HG02571 (cell line): ENCODE results near the gene TCFL5.
"Not testable (repeated sequence)": the region's sequence is repeated elsewhere in the genome, so short reads cannot be mapped to it uniquely, and the experiment has no call there.

ENCODE experiments used
- ATAC-seq: cut with Tn5 transposase; IDR thresholded peaks from one replicate; pipeline ENCODE4 v1.9.1; 2021; ENCODE audit warnings: mild to moderate bottlenecking, moderate library complexity; ENCODE audit not compliant: unreplicated experiment

Gene TCFL5

DNA sequence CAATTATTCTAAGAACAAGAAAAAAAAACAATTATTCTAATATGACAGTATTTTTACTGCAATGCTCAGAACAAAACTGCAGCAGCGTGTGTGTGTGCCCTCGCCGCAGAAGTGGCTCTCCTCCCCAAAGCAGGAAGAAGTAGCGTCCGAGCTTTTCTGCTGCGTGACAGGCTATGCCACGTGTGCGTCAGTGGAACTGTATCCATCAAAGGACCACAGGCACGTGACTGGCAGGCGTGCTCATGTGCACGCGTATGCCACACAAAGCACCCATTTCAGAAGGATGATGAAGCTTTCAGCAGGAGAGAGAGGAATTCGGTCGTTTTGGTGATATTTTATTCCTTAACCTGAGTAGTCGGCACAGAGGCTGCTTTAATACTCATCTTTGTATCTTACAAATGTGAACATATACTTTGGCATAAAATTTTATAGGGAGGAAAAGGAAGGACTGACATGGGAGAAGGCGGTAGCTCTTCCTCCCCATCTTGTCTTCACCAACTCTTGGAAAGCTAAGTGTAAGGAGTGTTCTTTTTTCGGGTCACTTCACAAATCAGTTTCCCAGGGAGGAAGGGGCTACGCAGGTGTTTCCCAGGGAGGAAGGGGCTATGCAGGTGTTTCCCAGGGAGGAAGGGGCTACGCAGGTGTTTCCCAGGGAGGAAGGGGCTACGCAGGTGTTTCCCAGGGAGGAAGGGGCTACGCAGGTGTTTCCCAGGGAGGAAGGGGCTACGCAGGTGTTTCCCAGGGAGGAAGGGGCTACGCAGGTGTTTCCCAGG, 3.4 kb downstream of the TCFL5 start:
- no peak for ATAC-seq

DNA sequence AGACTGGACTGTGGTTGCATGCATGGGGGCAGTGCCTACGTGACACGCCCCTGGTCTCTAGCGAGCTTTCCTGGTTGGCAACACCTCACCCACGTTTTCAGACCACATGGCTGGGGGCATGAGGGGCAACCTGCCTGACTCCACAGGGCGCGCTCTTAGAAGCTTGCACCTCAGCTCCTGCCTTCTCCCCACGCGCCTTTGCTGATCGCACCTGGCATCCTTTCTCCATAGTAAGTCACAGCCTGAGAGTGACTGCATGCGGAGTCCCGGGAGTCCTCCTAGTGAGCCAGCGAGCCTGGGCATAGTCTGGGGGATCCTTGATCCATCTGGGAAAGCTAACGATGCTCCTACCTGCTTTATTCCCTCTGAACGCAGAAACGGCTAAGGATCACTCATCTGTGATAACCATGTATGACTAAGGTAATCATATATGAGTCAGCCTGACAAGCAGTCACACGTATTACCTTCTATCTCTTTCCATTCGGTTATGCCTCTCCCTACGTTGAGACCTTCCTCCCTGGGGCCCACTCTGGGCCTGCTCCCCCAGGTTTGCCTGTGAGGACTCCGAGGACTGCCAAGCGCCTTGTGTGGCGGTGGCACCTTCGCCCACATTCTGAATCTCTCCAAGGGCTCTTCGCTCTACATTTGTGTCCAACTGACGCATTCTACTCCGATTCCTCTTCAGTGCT, 4.5 kb downstream of the TCFL5 start:
- no peak for ATAC-seq

DNA sequence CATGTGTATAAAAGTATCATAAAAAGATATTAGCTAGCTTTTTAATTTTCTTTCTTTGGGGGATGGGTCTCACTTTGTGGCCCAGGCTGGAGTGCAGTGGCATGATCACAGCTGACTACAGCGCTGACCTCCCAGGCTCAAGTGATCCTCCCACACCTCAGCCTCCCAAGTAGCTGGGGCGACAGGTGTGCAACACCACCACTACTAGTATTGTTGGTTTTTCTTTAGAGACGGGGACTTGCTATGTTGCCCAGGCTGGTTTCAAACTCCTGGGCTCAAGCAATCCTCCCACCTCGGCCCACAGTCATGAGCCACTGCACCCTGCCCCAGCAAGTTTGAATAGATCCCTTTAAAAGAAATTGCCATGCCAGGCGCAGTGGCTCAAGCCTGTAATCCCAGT, 6.5 kb downstream of the TCFL5 start:
- ATAC-seq = no peak

DNA sequence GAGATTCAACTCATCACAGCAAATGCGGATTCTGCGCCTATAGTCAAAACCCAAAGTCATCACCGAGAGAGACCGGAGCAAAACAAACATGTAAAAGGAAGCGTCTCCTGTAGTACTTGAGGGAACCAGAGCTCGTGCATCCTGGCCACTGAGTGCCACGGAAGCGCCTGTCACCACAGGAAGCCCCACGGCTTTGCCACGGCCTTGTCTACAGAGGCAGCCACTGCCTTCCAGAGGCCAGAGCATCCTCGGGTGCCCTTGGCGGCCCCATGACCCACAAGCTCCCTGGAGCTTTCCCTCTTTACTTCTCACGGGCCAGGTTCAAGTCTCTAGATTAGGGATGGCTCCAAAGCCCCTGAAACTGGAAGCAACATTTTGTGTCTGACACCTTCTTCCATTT, 7.5 kb downstream of the TCFL5 start:
- no peak for ATAC-seq

DNA sequence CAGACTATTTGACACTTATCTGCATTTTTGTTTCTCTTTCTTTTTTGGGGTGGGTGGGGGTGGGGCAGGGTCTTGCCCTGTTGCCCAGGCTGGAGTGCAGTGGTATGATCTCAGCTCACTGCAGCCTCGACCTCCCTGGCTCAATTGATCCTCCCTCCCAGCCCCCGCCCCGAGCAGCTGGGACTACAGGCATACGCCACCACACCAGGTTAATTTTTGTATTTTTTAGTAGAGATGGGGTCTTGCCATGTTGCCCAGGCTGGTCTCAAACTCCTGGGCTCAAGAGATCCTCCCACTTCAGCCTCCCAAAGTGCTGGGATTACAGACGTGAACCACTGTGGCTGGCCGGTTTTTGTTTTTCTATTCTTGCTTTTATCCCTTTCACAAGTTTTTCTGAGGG, 8.3 kb downstream of the TCFL5 start:
- not testable (repeated sequence) for ATAC-seq

DNA sequence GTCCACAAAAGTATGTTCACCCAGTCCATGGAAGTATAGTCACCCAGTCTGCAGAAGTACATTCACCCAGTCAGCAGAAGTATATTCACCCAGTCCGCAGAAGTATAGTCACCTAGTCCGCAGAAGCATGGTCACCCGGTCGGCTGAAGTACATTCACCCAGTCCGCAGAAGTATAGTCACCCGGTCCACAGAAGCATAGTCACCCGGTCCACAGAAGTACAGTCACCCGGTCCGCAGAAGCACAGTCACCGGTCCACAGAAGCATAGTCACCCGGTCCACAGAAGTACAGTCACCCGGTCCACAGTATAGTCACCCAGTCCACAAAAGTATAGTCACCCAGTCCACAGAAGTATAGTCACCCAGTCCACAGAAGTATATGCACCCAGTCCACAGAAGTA, 8.8 kb downstream of the TCFL5 start:
- no peak for ATAC-seq

DNA sequence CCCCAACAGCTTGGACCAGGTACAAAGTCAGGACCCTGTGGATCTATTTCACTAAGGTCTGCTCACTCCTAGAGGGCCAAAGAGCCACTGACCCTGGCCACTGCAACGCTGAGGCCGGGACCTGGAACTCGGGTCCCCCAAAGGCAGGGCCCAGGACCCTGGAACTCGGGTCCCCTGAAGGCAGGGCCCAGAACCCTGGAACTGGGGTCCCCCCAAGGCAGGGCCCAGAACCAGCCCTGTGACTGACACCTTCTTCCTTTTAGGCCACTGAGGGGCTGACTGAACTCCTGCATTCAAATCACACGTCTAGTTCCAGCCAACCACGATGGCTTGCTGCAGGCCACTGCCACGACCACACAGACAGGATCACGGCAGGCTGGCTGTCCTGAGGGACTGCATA, 9.4 kb downstream of the TCFL5 start:
- ATAC-seq = no peak

DNA sequence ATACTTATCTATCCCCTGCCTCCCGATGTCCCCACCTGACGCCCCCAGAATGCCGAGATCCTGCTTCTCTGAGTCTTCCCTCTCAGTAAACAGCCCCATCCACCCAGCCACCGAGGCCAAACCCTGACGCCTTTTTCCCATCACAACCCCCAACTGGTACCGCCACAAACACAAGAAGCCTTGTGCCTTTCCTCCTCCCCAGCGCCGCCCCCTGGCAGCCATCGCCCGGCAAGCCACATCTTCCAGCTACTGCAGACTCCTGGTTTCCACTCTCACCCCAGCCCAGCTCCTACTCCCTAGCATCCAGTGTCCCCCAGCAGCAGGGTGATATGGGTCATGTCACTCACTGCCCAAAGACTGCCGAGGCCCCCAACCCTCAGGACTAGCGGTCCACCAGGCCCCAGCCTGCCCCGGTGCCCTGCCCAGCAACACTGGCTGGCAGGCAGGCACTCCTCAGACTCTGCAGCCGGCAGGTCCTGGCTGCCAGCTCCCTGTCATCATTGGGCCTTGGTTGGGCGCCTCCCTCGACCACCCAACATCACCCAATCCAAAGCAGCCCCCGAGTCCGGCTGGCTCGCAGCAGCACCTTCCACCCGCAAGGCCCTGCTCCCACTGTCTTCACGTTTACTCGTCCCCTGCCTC, 11.2 kb downstream of the TCFL5 start:
- no peak for ATAC-seq

DNA sequence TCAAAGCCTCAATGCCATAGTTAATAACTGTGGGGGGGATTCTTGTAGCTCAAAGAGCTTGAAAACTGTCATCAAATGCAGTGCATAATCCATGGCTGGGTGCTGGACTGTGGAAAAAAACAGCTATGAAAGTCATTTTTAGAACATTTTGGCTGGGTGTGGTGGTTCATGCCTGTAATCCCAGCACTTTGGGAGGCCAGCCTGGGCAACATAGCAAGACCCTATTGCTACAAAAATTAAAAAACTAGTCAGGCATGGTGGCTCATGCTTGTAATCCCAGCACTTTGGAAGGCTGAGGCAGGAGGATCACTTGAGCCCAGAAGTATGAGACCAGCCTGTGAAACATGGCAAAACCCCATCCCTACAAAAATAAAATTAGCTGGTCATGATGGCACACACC, 12.2 kb downstream of the TCFL5 start:
- ATAC-seq = no peak

DNA sequence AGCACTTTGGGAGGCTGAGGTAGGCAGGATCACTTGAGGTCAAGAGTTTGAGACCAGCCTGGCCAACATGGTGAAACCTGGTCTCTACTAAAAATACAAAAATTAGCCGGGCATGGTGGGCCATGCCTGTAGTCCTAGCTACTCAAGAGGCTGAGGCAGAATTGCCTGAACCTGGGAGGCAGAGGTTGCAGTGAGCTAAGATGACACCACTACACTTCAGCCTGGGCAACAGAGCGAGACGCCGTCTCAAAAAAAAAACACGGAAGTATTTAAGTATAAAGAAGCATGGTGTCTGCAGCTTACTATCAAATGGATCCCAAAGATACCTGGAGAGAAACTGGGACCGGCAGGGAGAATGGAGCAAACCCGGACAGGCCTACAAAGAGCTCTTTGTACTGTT, 12.7 kb downstream of the TCFL5 start:
- not testable (repeated sequence) for ATAC-seq

DNA sequence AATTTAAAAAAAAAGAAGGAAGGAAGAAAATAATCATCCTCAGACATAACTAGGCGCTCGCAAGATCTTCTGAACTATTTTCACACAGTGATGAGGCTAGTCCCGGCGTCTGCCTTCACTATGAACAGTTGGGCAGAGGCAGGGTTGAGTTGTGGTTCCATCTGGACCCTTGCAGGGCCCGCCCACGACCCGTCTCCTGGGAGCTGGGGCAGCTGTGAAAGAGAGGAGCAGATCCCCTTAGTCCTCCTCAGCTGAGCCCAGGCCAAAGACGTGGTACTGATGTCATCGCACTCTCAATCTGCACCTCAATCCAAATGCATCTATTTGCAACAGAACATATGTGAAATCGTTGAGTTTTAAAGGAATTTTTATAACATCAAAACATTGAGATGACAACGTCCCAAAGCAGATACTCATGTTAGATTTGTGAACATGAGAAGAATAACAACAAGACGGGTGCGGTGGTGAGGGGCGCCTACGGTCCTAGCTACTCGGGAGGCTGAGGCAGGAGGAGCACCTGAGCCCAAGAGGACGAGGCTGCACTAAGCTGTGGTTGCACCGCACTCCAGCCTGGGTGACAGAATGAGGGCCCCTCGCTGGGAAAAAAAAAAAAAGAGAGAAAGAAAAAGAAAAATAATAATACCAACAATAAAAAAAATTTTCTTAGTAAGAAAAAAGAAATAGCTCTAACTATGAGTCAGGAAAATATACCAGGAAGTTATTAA, 15.3 kb downstream of the TCFL5 start:
- ATAC-seq = no peak

DNA sequence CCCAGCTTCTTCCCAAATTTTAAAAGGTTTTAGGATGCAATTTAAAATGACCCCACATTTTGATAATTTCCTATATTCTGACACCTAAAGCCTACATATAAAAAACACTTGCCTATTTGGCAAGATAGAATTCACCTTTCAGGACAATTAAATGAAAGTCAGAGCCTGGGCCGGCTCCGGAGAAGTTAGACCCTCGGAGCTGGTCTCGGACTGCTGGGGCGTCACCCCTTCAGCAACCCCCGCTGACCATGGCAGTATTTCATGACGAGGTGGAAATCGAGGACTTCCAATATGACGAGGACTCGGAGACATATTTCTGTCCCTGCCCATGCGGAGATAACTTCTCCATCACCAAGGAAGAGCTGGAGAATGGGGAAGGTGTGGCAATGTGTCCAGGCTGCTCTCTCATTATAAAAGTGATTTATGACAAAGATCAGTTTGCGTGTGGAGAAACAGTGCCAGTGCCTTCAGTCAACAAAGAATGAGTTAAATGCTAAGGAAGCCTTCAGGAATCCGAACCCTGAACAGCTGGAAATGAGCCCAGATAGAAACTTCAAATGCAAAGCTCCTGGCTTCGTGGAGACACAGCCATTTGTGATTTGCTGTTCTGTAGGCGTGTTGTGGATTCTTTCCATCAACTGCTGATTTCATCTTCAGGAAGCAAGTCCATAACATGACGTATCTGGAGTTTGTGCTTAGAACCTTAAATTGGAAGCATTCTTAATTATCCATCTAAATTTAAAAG, 16.0 kb downstream of the TCFL5 start:
- ATAC-seq = no peak

DNA sequence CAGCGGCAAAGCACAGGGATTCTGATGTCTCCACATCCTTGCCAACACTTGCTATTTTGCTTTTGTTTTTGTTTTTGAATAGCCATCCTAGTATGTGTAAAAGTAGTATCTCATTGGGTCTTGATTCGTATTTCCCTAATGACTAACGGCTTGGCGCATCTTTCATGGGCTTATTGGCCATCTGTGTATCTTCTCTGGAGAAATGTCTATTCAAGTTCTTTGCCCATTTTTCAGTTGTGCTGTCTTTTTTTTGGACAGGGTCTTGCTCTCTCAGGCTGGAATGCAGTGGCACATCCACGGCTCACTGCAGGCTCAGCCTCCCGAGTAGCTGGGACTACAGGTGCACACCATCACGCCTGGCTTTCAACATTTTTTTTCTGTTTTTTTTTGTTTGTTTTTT, 17.4 kb downstream of the TCFL5 start:
- no peak for ATAC-seq

DNA sequence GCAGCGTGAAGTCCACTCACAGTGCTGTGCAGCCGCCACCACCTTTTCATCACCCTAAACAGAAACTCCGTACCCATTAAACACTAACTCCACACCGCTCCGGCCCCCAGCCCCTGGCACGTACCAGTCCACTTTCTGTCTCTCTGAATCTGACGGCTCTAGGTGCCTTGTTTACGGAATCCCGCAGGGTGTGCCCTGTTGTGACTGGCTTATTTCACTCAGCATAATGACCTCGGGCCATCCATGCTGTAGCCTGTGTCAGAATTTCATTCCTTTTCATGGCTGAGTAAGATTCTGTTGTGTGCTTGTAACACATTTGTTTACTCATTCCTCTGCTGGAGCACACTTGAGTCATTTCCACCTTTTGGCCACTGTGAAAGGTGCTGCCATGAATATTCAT, 18.0 kb downstream of the TCFL5 start:
- ATAC-seq = no peak

DNA sequence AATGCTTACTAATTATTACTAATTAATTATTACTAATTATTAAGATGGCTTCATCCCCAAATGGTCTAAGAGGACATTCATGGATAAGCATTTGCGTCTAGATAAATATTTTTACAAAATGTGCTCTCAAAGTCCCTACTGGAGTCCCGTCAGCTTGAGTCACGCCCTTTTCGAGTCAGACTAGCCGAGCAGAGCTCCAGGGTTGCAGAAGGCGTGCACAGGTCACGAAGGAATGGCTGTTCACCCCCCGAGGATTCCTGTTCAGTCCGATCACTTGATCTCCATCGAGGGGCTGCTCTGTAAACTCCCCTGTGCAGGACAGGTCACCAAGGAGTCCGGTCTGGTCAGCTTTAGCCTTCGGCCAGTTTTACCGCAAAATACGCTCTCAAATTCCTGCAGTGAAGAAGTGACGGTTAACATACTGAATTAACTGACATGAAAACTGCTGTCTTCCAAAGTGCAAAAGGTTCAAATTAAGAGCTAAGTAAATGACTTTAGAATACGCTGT, 19.9 kb downstream of the TCFL5 start:
- ATAC-seq = no peak

DNA sequence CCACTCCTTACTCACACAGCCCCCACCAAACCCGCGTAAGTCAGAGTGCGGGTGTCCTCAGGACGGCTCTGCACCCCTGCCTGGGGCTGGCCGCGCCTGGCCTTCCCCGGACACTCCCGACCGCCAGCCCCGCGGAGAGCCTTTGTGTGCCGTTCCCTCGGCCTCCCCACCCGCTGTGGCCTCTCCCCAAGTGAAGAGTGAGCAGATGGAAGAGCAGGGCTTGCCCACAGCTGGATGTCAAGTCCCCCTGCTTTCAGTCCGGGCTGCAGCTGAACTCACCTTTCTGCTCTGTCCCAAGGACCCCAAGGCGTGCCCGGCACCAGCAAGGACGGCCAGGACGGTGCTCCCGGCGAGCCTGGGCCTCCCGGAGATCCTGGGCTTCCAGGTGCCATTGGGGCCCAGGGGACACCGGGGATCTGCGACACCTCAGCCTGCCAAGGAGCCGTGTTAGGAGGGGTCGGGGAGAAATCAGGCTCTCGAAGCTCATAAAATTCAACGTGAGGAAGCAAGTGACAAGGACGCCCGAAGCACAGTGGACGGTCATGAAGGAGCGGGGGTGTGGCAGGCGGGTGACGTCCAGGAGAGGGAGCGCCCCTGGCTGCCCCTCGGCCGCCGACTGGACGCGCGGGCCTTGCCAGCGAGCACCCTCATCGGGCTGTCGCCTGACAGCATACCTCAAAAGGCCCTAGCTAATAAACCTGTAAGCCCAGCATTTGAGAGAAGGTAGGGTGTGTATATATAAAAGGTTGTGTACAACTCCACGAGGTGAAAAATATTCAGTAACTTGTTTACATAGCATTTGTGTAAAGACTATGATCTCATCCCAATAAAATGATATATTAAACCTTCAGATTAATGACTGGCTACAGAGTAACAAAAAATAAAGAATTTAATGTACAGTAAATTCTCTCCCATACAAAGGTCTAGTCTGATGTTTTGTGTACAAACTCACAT, 21.1 kb downstream of the TCFL5 start:
- no peak for ATAC-seq

DNA sequence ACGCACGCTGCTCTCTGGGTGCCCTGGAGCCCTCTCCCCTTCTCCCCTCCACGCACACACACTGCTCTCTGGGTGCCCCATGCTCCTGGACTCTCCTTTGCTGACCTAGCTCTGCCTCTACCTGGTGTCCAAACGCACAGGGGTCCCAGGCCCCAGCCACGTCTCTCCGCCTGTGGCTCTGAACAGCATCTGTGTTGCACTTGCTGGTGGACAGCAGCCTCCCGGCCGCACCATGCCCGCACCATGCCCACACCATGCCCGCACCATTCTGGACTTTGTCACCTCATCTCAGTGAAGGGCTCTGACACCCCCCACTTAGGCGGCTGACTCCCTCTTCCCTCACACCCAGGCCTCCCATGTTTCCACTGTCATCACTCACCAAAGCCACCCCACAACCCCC, 21.8 kb downstream of the TCFL5 start:
- no peak for ATAC-seq

DNA sequence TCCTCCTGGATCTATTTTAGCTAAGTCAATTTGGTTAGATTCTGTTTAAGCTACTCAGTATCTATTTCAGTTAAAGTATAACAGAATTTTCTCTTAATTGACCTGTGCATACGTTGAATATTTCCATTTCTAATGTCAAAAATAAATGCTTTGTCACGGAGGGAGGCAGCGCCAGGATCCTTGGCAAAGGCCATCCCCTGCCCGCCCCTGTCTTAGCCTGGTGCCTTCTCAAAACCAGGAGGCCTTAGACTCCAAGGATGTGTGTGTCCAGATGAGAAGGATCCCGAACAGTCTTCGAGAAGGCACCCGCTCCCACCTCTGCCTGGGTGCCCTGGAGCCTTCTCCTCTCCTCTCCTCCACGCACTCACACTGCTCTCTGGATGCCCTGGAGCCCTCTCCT, 22.4 kb downstream of the TCFL5 start:
- ATAC-seq = no peak

DNA sequence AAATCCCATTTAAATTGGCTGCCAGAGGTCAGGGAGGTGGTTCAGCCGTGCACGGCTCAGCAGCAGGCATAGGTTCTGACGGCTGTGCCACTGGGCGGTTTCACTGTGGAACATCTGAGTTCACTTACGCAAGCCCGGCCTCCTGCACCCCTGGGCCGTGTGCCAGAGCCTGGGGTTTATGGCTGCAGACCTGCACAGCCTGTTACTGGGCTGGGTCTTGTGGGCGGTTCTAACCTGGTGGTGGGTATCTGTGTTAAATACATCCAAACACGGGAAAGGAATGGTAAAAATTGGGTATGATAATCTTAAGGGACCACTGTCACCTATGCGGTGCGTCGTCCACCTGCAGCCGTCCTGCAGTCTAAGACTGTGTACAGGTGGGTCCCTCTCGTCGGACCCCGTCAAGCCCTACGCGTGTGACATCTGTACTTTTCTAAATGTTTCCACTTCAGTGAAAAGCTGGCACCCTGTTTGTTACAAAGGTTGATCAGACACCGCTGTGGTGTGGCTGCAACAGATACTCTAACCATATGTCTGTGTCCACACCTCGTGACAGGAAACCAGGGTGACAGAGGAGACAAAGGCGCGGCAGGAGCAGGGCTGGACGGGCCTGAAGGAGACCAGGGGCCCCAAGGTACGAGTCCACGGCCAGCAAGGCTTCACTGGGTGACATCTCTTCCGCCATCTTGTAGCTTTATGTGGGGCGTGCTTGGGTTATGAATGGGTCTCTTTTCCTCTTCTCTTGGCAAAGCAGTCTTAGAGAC, 23.3 kb downstream of the TCFL5 start:
- no peak for ATAC-seq
